Embryonic facial prominence (tissue), 1 donor: Measurements from ENCODE around the gene PTPRM.

Source experiments
- DNase-seq: peaks from one replicate; pipeline ENCODE4 v3.0.0-alpha.2; 2016; ENCODE audit errors: extremely low spot score

Gene PTPRM

GRCh38 chr18:7626922-7627440, 59.9 kb downstream of the PTPRM start:
- no peak for DNase-seq

- no peak for DNase-seq
These were observed 62.3 kb downstream of the PTPRM start for GRCh38 chr18:7629416-7629815.

GRCh38 chr18:7630731-7631442, 63.8 kb downstream of the PTPRM start:
- DNase-seq: no peak

- no peak for DNase-seq
These were observed 65.3 kb downstream of the PTPRM start for GRCh38 chr18:7632152-7633098.

- DNase-seq: no peak
These were observed 66.1 kb downstream of the PTPRM start for GRCh38 chr18:7633171-7633570.

- no peak for DNase-seq
These were observed 68.8 kb downstream of the PTPRM start for GRCh38 chr18:7635948-7636347.

GRCh38 chr18:7637269-7637668, 70.2 kb downstream of the PTPRM start:
- no peak for DNase-seq

- DNase-seq: no peak
These were observed 71.2 kb downstream of the PTPRM start for GRCh38 chr18:7638321-7638720.

GRCh38 chr18:7641813-7642212, 74.7 kb downstream of the PTPRM start:
- no peak for DNase-seq

GRCh38 chr18:7642331-7642890, 75.3 kb downstream of the PTPRM start:
- no peak for DNase-seq

GRCh38 chr18:7645756-7646155, 78.6 kb downstream of the PTPRM start:
- no peak for DNase-seq

- no peak for DNase-seq
These were observed 79.2 kb downstream of the PTPRM start for GRCh38 chr18:7646174-7646886.

GRCh38 chr18:7647500-7647899, 80.4 kb downstream of the PTPRM start:
- no peak for DNase-seq

GRCh38 chr18:7657050-7657449, 89.9 kb downstream of the PTPRM start:
- DNase-seq: no peak

GRCh38 chr18:7657937-7658336, 90.8 kb downstream of the PTPRM start:
- no peak for DNase-seq

- no peak for DNase-seq
These were observed 91.6 kb downstream of the PTPRM start for GRCh38 chr18:7658701-7659100.

GRCh38 chr18:7661207-7661606, 94.1 kb downstream of the PTPRM start:
- no peak for DNase-seq

- DNase-seq: no peak
These were observed 95.8 kb downstream of the PTPRM start for GRCh38 chr18:7662866-7663265.

GRCh38 chr18:7663366-7664312, 96.5 kb downstream of the PTPRM start:
- DNase-seq: no peak

- no peak for DNase-seq
These were observed 99.2 kb downstream of the PTPRM start for GRCh38 chr18:7666195-7666776.
